Measurements from ENCODE around the gene IGLL1.
A peak's percentile ranks its signal among the peaks of the same experiment; 100 is the strongest.
"Not testable (repeated sequence)": the region's sequence is repeated elsewhere in the genome, so short reads cannot be mapped to it uniquely, and the experiment has no call there.

Gene IGLL1

DNA sequence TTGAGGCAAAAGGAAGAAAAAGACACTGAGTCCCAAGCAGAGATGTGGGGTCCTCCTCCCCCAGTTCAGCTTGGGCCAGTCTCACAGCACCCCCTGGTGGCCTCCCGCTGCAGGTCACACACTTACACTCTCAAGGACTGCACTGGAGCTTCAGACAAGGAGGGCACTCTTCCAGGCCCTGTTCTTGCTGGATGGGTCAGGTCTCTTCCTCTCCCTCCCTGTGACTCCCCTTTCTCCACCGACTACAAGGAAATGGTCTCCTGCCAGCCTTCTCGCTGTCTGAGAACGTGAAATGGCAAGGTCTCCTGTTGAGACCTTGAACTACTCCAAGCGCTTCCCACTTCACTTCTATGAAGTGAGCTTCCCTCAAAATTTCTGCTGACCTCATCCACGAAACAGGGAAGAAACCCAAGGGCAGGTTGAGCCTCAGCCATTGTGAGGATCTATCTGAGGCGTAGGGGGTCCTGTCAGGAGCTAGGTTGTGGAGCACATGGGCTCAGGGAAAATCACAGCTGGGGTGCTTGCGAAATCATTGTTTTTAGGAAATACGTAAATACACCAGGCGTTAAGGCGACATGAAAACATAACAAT is 11.2 kb upstream of the IGLL1 start:
- peak; percentile 33 for DNase-seq (ENCODE audit: low spot score)

DNA sequence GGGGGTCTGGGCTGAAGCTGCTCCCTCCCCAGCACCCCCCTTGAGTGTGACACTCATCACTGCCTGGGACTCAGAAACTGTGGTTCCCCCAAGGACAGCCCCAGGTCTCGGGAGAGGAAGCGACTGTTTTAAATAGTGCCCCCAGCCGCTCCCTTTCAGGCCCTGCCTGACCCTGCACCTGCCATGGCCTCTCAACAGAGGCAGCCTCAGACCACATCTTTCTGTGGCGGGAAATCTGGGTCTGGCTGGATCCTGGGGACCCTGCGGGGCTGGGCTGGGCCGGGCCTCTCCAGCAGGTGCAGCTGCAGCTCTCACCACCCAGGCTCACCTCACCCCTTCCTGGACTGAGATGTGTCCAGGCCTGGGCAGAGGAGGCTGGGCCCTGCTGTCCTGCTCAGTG is 3.7 kb upstream of the IGLL1 start:
- no peak for DNase-seq (ENCODE audit: low spot score)

DNA sequence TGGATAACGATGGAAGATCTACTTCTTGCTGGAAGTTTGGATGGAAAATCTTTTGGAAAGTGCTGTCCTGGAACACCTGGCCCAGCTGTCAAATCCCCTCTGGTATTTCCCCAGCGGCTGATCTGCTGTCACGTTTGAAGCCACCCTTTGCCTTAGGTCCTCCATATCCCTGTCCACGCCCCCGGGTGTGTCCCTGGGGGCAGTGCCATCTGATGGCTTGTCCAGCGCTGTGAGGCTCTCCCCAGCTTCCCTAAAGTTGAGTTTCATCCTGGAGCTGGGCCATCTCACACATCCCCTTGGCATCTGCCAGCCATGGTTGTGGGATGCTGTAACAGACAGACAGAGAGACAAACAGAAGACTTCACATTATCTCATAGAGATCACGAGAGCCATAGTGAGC is 3.1 kb upstream of the IGLL1 start:
- no peak for DNase-seq (ENCODE audit: low spot score)

DNA sequence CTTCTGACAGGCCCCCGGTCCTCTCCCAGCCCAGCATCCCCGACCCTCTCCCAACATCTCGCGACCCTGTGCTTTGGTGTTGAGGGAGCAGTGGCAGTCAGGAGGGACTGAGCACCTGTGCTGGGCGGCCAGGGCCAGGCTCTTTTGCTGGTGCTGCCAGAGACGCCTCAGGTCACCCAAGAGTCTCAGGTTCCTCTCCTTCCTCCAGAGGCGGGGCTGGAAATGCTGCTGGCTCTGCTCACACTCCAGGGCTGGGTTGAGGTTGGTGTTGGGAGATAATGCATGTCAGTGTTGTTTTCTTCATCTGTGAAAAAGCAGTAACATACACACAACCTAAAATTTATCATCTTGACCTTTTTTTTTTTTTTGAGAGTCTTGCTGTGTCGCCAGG is 1.2 kb upstream of the IGLL1 start:
- no peak for DNase-seq (ENCODE audit: low spot score)

DNA sequence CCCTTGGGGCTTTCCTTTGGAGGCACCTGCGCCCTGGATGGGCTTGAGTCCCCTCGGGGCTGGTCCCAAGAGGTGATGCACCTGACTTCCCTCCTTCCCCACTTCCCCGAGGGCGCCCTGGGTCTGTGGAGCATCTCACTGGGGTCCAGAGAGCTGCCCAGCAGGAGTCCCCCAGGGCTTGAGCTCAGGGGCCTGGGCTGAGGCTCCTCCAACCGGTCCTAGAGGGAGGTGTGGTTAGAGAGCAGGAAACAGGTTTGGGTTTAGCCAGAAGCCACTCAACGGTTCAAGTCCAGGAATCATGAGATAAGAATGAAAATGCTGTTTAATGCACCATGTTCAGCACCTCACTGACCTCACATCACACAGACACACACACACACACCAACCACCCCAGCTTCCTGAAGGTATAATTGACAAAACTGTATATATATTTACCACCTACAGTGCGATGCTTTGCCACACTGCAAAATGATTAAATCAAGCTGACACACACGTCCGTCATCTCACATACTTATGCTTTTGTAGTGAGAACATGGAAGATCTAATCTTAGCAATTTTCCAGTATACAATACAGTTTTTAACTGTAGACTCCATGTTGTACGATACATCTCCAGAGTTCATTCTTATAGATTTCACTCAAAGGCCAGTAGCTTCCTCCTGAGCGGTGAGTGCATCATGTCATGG is 628 bp upstream of the IGLL1 start:
- no peak for DNase-seq (ENCODE audit: low spot score)

DNA sequence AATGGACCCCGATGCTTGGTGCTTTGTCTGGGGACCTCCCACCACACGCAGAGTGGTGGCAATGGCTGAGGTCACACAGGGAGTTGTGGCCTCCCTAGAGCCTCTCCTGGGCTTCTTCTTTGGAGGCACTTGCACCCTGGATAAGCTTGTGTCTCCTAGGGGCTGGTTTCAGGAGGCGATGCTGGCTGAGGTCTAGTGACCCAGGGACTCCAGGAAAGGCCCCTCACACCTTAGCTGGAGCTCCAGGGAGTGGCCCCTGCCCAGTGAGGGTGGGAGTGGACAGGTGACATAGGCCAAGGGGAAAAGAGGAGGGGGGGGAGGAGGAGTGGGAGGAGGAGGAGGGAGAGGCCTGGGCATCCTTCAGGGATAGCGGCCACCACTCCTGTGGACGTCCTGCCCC is 810 bp downstream of the IGLL1 start:
- DNase-seq (ENCODE audit: low spot score): no peak

DNA sequence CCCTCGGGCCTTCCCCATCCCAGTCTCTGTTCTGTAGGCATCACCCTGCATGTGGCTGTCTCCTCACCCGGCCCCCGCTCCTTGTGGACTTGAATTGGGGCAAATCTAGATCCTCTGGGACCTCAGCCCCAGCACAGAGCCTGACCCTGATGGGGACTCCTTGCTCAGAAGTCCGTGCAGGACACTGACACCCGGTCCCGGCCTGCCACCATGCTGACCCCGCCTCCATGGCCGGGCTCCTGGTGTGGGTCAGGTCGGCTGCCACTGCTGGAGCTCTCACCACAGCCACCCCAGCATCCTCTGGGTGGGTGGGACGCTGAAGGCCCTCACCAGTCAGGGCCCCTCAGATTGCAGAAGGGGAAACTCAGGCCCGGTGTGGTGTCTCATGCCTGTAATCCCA is 1.8 kb downstream of the IGLL1 start:
- no peak for DNase-seq (ENCODE audit: low spot score)

DNA sequence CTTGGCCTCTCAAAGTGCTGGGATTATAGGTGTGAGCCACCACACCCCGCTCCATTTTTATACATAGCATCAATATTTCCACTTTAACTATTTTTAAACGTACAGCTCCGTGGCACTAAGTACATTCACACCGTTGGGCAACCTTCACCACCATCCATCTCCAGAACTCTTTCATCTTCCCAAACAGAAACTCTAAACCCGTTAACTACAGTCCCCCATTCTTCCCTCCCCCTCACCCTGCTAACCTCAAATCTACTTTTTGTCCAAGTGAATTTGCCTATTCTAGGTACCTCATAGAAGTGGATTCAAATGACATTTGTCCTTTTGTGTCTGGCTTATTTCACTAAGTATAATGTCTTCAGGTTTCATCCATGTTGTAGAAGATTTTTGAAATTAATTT is 3.4 kb downstream of the IGLL1 start:
- DNase-seq (ENCODE audit: low spot score): no peak

DNA sequence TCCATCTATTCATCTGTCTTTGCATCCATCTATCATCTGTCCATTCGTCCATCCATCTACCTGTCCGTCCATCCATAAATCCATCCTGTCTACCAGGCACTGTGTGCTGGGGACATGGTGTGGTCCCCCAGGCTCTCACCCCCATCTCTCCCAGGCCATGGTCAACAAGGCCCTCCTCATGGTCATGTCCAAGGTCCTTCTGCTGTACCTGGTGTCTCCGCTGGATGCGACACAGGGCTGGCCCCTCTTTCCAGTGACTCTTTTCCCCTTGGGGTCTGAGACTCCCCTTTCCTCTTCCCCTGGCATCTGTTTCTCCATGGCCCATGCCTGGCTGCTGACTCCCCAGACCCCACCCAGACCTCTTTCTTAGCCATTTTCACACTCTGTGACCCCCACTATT is 4.5 kb downstream of the IGLL1 start:
- DNase-seq (ENCODE audit: low spot score): no peak

DNA sequence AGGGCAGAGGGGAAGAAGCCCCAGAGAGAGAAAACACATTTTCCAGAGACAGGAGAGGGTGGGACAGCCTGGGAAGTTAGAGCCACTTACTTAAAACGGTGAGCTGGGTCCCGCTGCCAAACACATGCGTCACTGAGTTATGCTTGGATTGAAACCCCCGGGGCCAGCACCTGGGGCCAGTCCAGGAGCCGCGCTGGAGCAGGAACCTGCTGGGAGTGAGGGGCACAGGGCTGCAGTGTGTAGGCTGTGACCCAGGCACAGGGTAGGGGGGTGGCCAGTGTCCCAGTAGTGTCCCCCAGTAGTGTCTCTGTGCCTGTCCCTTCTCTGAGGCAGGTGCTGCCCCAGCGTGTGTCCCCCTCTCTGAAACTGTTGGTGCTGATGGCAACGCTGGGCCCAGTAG is 5.2 kb downstream of the IGLL1 start:
- DNase-seq (ENCODE audit: low spot score): no peak

DNA sequence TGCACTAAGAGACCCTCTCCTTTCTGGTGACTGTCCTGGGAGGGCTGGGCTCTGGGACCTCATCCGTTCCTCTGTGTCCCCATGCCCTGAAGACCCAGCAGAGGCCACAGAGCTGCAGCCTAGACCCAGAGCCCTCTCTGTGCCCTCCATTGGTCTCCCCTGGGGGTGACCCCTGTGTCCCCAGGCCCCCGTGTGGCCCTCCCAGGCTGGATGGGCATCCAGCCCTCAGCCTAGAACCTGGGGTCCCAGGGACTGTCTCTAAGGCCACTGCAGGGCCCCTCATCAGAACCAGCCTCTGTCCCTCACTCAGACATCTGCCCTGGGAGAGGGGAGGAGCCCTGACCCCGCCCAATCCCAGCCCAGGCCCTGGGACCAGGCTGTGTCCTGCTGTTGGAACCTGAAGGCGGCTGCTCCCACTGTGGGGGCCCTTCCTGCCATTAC is 5.7 kb downstream of the IGLL1 start:
- DNase-seq (ENCODE audit: low spot score): no peak

DNA sequence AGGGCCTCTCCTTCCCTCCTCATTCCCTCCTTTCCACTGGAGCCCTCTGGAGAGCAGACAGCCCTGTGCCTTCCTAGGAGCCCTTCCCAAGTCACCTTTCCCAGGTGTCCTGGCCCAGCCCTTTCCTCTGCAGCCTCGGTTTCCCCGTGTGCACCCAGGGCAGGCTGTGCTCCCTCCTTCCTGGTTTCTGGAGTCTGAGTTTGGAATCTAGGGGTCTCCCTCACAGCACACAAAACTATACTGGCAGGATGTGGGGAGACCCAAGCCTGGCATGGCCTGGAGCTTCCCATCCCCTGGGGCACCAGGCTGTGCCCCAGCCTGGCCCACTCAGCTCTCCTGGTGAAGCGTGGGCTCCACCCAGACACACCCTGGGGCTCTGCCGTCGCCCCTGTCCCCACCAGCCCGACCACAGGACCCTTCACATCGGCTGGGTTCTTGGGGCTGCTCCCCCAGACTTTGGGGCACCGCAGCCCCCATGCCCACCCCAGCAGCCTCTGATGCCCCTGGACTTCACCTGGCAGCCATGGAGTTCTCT is 6.3 kb downstream of the IGLL1 start:
- DNase-seq (ENCODE audit: low spot score): not testable (repeated sequence)

DNA sequence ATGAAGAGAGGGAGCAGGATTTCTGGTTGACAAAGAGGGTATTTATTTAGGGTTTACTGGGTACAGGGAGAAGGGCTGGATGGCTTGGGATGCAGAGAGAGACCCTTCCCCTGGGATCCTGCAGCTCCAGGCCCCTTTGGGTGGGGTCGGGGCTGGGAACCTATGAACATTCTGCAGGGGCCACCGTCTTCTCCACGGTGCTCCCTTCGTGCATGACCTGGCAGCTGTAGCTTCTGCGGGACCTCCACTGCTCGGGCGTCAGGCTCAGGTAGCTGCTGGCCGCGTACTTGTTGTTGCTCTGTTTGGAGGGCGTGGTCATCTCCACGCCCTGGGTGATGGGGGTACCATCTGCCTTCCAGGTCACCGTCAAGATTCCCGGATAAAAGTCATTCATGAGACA is 7.0 kb downstream of the IGLL1 start:
- DNase-seq (ENCODE audit: low spot score): not testable (repeated sequence)

DNA sequence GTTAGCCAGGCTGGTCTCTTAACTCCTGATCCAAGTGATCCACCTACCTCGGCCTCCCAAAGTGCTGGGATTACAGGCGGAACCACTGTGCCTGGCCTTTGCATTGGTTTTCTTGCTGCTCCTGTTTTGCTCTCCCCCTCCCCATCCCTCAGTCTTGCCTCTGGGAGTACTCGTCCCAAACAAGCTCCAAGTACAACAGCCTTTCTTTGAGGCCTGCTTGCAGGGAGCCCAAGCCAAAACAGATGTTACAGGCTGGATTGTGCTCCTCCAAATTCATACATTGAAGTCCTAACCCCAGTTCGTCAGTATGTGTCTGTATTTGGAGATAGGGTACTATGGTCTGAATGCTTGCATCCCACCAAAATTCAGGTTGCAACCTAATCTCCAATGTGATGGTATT is 8.6 kb downstream of the IGLL1 start:
- DNase-seq (ENCODE audit: low spot score): no peak

DNA sequence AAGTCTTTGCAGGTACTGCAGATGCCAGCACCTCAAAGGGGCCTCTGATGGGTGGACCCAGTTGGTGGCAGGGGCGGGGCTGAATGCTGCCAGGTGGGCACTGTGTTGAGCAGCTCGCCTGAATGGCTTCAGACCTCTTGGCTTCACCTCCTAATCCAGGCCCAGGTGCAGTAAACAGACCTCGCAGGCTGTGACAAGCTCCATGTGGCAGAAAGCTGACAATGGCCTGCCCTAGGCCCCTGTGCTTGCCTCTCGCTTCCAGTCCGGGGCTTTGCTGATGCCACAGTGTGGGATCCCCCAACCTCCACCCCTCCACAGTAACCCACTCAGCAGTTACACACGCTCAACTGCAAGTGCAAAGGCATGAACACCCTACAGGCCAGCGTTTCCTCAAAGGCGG is 9.4 kb downstream of the IGLL1 start:
- DNase-seq (ENCODE audit: low spot score): no peak

DNA sequence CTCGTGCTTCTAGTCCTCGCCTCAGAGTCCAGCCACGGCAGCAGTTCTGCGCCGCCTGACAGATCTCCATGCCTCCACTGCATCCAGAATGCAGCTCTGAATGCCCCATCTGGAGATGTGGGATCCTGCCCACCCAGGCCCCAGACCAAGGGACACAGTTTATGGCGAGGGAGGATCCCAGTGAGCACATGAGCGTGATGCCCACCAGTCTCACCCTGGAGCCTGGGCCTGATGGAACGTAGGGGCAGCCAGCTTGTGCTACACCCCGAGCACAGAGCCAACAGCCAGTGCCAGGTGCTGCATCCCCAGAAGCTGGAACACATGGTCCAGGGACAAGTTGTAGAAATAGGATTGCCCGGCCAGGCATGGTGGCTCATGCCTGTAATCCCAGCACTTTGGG is 10.4 kb downstream of the IGLL1 start:
- DNase-seq (ENCODE audit: low spot score): no peak

DNA sequence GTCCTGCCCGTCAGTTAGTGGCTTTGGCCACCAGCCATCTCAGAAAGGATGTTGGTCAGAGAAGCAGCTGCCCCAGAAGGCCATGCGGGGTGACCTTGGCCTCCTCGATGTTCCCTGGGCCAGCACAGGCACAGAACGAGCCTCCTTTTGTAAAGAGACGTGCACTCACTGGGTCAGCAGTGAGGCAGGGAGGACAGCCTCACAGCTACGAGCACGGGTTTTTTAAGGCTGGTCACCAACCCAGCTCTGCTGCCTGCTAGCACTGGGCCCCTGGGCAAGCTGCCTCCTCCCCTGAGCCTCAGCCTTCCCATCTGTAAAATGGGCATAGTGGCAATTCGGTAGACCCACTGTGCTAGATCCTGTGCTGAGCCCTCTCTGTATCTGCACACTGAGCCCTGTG is 10.8 kb downstream of the IGLL1 start:
- no peak for DNase-seq (ENCODE audit: low spot score)

DNA sequence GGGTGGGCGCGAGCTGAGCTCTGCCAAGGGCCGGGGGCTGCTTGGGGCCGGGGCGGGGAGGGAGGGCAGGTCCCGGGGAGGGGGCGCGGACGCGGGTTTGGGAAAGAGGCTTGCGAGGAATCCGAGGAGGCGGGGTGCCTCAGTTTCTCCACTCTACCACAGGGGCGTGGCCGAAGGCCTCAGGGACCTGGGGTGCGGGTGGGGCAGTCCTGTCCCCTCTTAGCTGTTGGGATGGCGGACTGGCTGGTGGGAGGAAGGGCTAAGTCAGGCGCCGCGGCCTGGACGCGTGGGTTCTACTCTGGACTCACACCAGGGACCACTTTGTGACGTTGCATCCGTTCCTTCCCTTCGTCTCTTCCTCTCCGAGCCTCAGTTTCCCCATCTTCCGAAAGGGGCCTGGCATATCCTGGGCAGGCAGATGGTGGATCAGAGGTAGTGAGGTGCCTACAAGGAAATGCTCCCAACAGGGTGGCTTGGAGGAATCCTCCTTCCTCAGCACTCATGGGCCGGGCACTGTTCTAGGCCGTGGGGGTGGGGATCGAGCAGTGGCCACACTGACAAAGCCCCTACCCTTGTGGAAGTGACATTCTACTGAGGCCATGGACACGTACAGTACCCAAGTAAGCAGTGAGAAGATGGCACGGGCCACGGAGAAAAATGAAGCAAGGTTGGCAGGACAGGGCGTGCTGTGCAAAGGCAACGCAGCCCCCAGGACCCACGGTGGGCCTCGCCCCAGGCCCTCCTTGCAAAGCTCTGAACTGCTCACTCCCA is 13.2 kb downstream of the IGLL1 start:
- DNase-seq (ENCODE audit: low spot score): no peak

DNA sequence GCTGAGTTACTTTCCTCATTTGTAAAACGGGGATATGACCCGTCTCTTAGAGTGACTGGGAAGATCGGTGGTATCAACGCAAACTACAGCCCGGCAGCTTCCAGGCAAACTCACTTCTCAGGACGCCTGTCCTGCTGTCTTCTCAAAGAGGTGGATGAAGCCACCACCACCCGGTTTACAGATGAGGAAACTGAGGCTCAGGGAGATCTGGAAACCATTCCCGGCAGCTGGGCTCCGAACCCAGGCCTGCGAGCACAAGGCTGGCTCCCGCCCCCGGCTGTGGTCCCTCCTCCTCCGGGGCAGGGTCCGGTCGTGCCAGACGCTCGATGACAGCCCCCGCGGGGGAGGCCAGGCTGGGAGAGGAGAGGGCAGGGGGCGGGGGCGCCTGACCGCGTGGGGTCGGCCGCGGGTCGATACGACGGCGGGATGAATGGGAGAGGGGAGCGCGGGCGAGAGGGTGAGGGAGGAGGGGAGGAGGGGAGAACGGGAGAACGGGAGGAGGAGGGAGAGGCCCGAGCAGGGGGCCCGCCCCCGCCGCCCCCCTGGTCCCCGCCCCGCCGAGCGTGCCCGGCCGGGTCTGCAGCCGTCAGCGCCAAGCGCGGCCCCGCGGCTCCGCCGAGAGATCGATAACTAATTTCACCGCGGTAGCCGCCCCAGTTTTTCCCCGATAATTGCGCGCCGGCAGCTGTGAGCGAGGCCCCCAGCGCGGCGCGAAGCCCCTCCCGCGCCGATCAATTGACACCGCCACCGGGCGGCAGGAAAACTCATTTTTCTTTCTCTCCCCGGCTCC is 14.0 kb downstream of the IGLL1 start:
- no peak for DNase-seq (ENCODE audit: low spot score)

DNA sequence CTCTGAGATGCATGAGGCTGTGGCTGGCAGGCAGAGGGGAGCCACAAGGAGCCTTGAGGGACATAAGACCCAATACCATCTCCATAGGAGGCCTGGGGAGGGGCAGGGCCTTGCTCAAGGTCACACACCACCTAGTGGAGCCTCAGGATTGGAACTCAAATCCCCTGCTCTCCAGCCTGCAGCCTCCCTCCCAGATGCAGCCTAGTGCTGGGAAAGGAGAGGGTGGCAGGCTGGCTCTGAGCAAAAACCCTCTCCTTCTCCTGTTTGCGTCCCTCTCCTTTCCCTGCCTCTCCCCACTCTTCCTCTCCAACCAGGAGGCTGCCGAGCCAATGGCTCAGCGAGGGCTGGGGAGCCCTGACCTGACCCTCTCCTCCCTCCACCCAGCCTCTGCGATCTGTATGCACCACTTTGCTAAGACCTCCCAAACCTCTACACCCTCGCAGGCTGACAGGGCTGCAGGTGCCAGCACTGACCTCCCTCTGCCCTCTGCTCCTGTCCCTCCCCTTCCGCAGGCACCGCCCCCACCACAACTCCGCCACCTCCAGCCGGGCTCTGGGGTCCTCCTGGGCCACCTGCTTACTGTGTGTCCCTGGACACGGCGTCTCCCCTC is 14.7 kb downstream of the IGLL1 start:
- no peak for DNase-seq (ENCODE audit: low spot score)

DNA sequence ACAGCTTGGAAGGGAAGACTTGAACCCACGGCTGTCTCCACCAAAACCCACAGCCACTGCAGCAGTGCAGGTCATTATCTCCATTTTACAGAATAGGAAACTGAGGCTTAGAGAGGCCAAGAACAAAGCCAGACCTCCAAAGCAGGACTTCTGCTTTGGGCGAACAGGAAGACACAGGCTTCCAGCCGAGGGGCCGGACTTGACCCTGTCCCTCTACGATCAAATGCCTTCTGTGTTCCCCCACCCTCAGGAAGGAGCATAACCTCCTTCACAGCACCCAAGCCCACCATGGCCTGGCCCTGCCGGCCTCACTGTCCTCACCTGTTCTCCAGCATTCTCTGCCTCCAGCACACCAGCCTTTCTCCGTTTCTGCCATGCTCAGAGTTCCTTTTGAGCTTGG is 15.8 kb downstream of the IGLL1 start:
- no peak for DNase-seq (ENCODE audit: low spot score)

DNA sequence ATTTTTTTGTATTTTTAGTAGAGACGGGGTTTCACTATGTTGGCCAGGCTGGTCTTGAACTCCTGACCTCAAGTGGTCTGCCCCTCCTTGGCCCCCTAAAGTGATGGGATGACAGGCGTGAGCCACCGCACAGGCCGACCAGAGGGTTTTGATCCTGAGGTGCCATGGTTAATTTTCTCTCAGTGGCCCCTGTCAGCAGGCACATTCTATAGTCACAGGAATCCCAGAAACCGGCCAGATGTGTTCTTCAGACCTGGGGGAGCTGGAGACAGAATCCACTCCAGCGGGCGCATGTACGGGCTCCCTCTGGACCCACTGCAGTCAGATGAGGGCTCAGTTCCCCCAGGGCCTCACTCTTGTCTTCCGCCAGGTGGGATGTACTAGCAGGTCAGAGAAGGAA is 17.0 kb downstream of the IGLL1 start:
- DNase-seq (ENCODE audit: low spot score): no peak
